Measurements from ENCODE around the gene DCAF8L2.
"Not testable (repeated sequence)": the region's sequence is repeated elsewhere in the genome, so short reads cannot be mapped to it uniquely, and the experiment has no call there.

The DCAF8L2 gene

DNA sequence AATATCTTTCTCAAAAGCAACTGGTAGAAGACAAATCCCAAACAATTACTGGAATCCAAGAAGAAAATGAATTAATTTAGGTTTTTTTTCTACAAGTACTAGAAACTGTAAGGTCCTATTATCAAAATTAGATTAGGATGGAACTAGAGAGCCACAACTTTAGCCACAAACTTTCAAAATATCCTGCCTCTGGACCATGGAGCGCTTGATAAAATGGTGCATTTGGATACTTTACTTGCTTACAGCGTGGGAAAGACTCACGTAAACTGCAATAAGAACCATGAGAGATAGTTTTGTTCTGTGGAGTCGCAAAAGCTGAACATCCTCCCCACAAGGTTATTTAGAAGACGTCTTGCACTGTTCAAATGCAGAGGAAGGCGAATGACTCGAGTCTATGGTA, at the start of gene DCAF8L2:
TSS of gene DCAF8L2 (plus strand) at position 301 of the 400 bp plus-strand sequence. CDS start 156,552 bp downstream, outside the sequence.
- Histone ChIP-seq H3K79me2 (ENCODE audit: insufficient read depth, low read length) (no peaks in the 10 kb centered on the region), H4K20me1 (ENCODE audit: insufficient read depth, low read length) (no peaks in the 10 kb centered on the region), H3K27me3 (ENCODE audit: insufficient read depth, low read length) (no peaks in the 10 kb centered on the region), H3K27ac (ENCODE audit: low read depth, low read length, poor library complexity, severe bottlenecking) (no peak within 1 kb of the TSS), H3K9me2 (ENCODE audit: low read depth, low read length) (no peaks in the 10 kb centered on the region), H2AFZ (ENCODE audit: low read length) (no peak within 1 kb of the TSS), H3K36me3 (ENCODE audit: insufficient read depth, low read length) (no peaks in the 10 kb centered on the region), H3K9ac (ENCODE audit: low read length) (no peak within 1 kb of the TSS), H3K9me3 (ENCODE audit: low read length) (no peaks in the 10 kb centered on the region), H3K4me3 (ENCODE audit: low read depth, low read length, poor library complexity, severe bottlenecking) (no peak within 1 kb of the TSS), H3K4me1 (ENCODE audit: insufficient read depth, low read length, severe bottlenecking) (no peaks in the 10 kb centered on the region), H3F3A (ENCODE audit: insufficient read depth, low read length) (no peaks in the 10 kb centered on the region), H3K4me2 (ENCODE audit: low read length) (no peak within 1 kb of the TSS)
- TF ChIP-seq, protein P1, sequence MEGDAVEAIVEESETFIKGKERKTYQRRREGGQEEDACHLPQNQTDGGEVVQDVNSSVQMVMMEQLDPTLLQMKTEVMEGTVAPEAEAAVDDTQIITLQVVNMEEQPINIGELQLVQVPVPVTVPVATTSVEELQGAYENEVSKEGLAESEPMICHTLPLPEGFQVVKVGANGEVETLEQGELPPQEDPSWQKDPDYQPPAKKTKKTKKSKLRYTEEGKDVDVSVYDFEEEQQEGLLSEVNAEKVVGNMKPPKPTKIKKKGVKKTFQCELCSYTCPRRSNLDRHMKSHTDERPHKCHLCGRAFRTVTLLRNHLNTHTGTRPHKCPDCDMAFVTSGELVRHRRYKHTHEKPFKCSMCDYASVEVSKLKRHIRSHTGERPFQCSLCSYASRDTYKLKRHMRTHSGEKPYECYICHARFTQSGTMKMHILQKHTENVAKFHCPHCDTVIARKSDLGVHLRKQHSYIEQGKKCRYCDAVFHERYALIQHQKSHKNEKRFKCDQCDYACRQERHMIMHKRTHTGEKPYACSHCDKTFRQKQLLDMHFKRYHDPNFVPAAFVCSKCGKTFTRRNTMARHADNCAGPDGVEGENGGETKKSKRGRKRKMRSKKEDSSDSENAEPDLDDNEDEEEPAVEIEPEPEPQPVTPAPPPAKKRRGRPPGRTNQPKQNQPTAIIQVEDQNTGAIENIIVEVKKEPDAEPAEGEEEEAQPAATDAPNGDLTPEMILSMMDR (IDR thresholded peaks at IDR 0.05; ENCODE audit: low read length): no peak
- no peak for TF ChIP-seq EZH2 (IDR thresholded peaks at IDR 0.05; ENCODE audit: borderline replicate concordance, low read length)

DNA sequence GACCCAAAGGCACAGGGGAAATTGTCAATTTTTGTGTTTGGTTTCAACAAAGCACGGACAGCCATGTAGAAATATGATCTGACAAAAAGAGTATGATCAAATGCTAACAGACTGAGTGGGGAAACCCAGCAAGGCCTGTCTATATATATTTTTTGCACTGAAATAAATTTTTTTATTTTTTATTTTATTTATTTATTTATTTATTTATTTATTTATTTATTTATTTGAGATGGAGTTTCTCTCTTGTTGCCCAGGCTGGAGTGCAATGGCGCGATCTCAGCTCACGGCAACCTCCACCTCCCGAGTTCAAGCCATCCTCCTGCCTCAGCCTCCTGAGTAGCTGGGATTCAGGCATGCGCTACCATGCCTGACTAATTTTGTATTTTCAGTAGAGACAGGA, 49.0 kb upstream of the DCAF8L2 start:
- H3K9me2 ChIP-seq (ENCODE audit: low read depth, low read length); H3K27ac ChIP-seq (ENCODE audit: low read depth, low read length, poor library complexity, severe bottlenecking); H3K79me2 ChIP-seq (ENCODE audit: insufficient read depth, low read length); H3K9ac ChIP-seq (ENCODE audit: low read length); H3K9me3 ChIP-seq (ENCODE audit: low read length); H3K4me1 ChIP-seq (ENCODE audit: insufficient read depth, low read length, severe bottlenecking); H2AFZ ChIP-seq (ENCODE audit: low read length); H3K4me2 ChIP-seq (ENCODE audit: low read length); H4K20me1 ChIP-seq (ENCODE audit: insufficient read depth, low read length); H3F3A ChIP-seq (ENCODE audit: insufficient read depth, low read length); H3K36me3 ChIP-seq (ENCODE audit: insufficient read depth, low read length); H3K4me3 ChIP-seq (ENCODE audit: low read depth, low read length, poor library complexity, severe bottlenecking); H3K27me3 ChIP-seq (ENCODE audit: insufficient read depth, low read length): not testable (repeated sequence)

GRCh38 chrX:27548624-27549023, 41.5 kb upstream of the DCAF8L2 start:
- Histone ChIP-seq H3F3A (ENCODE audit: insufficient read depth, low read length) (no peaks in the 10 kb centered on the region), H4K20me1 (ENCODE audit: insufficient read depth, low read length) (no peaks in the 10 kb centered on the region), H3K9me2 (ENCODE audit: low read depth, low read length) (no peaks in the 10 kb centered on the region), H3K9me3 (ENCODE audit: low read length) (no peaks in the 10 kb centered on the region), H3K4me2 (ENCODE audit: low read length) (no peak overlapping the region), H3K36me3 (ENCODE audit: insufficient read depth, low read length) (no peaks in the 10 kb centered on the region), H3K79me2 (ENCODE audit: insufficient read depth, low read length) (no peaks in the 10 kb centered on the region), H3K27ac (ENCODE audit: low read depth, low read length, poor library complexity, severe bottlenecking) (no peak overlapping the region), H3K4me1 (ENCODE audit: insufficient read depth, low read length, severe bottlenecking) (no peaks in the 10 kb centered on the region), H3K4me3 (ENCODE audit: low read depth, low read length, poor library complexity, severe bottlenecking) (no peak overlapping the region), H2AFZ (ENCODE audit: low read length) (no peak overlapping the region), H3K9ac (ENCODE audit: low read length) (no peak overlapping the region), H3K27me3 (ENCODE audit: insufficient read depth, low read length) (no peaks in the 10 kb centered on the region)
- no peak for TF ChIP-seq EZH2 (IDR thresholded peaks at IDR 0.05; ENCODE audit: borderline replicate concordance, low read length)
- TF ChIP-seq, protein P1 (IDR thresholded peaks at IDR 0.05; ENCODE audit: low read length): no peak

DNA sequence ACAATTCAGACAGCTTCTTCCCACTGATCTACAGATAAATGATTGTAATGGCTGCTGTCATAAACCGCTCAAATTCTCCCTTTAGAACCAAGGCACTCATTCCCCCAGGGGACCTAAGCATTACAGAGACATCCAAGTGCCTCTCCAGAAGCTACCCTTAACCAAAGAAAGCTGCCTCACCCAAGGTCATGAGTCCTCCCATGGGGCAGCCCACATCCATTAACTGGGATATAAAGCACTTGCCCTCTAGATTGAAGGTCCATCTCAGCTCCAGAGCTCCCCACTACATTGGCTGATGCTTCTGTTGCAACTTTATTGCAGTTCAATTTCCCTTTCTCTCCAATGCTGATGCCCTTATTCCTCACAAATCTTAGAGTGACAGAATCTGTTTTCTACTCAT, 40.5 kb upstream of the DCAF8L2 start:
- Histone ChIP-seq H3K79me2 (ENCODE audit: insufficient read depth, low read length) (no peaks in the 10 kb centered on the region), H3K36me3 (ENCODE audit: insufficient read depth, low read length) (no peaks in the 10 kb centered on the region), H3K9ac (ENCODE audit: low read length) (no peak overlapping the region), H4K20me1 (ENCODE audit: insufficient read depth, low read length) (no peaks in the 10 kb centered on the region), H3K4me3 (ENCODE audit: low read depth, low read length, poor library complexity, severe bottlenecking) (no peak overlapping the region), H3K27ac (ENCODE audit: low read depth, low read length, poor library complexity, severe bottlenecking) (no peak overlapping the region), H3K4me2 (ENCODE audit: low read length) (no peak overlapping the region), H3K27me3 (ENCODE audit: insufficient read depth, low read length) (no peaks in the 10 kb centered on the region), H3F3A (ENCODE audit: insufficient read depth, low read length) (no peaks in the 10 kb centered on the region), H2AFZ (ENCODE audit: low read length) (no peak overlapping the region), H3K9me2 (ENCODE audit: low read depth, low read length) (no peaks in the 10 kb centered on the region), H3K4me1 (ENCODE audit: insufficient read depth, low read length, severe bottlenecking) (no peaks in the 10 kb centered on the region), H3K9me3 (ENCODE audit: low read length) (no peaks in the 10 kb centered on the region)
- TF ChIP-seq, protein P1 (IDR thresholded peaks at IDR 0.05; ENCODE audit: low read length): no peak
- no peak for TF ChIP-seq EZH2 (IDR thresholded peaks at IDR 0.05; ENCODE audit: borderline replicate concordance, low read length)

Data from OCI-LY1 (cell line).